ENCODE results near the gene NELL1. TPM values are rescaled to one million over a fixed set of nuclear protein-coding genes. Genes with fewer than 3 reads are reported as not detected.

NELL1 gene
- total and polyA plus RNA-seq, 2 donors (not counting 3 experiments of a cell fraction or from before 2014, with no cell fraction given) = not detected

DNA sequence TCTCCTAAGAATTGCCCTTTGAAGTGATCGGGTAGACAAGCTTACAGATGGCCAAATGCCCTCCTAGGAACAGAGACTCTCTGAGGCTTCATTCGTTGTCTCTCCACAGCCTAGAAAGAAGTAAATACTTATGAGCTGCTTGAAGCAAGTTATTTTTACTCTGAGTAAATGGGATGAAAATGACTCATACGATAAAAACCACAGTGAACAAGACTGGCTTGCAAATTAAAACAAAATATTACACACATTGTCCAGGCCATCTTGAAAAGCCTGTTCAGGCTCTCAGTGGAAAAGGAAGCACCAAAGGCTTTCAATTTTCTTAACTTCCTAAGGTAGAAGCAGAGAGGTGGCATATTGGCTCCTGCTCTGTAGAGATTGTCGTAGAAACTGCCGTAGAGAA, 294.2 kb downstream of the NELL1 start:
- Histone ChIP-seq H3K4me1 (ENCODE audit: control insufficient read depth, extremely low read depth, insufficient read depth, low read length) (no peaks in the 10 kb centered on the region), H3K36me3 (ENCODE audit: control insufficient read depth in 2 of 2, extremely low read depth in 1 of 2, insufficient read depth in 2 of 2, low read length in 2 of 2) (no peaks in the 10 kb centered on the region), H3K9ac (replicated peaks; ENCODE audit: extremely low read depth, insufficient read depth, low read length) (no peak overlapping the region), H3K79me2 (ENCODE audit: control insufficient read depth, insufficient read depth, low read length) (no peaks in the 10 kb centered on the region), H2AFZ (ENCODE audit: low read depth, low read length) (no peak overlapping the region), H3K27ac (ENCODE audit: insufficient read depth, low read depth, low read length) (no peak overlapping the region), H3K9me3 (replicated peaks; ENCODE audit: control insufficient read depth, insufficient read depth, low read length) (peaks cover 10% of the 10 kb centered on the region), H3K27me3 (ENCODE audit: control insufficient read depth in 2 of 2, insufficient read depth in 2 of 2, low read length in 2 of 2) (no peaks in the 10 kb centered on the region), H3K9me1 (replicated peaks; ENCODE audit: control insufficient read depth, extremely low read depth, insufficient read depth, low read length) (no peaks in the 10 kb centered on the region), H4K20me1 (replicated peaks; ENCODE audit: control insufficient read depth, extremely low read depth, insufficient read depth, low read length) (no peaks in the 10 kb centered on the region), H3K4me2 (ENCODE audit: insufficient read depth, low read length) (no peak overlapping the region), H3K4me3 (replicated peaks in 1 of 3; ENCODE audit: insufficient read depth in 1 of 3, low read depth in 1 of 3, low read length in 3 of 3) (no peak overlapping the region)
- ChIA-PET CTCF (no interaction called here), POLR2A (no interaction called here)
- intact Hi-C loops (cut with micrococcal nuclease) (no loop called here), dilution Hi-C loops (cut with MboI; ENCODE audit: extremely low pct_ligation_motif_present, low sequenced_read_pairs) (no loop called here)
- FAIRE-seq (no peak), DNase-seq (ENCODE audit: low read depth, low spot score) (no peak)
- no peak for TF ChIP-seq POLR2AphosphoS5 (IDR thresholded peaks at IDR 0.05; ENCODE audit: insufficient read depth, low read depth, low read length)
- no peak for TF ChIP-seq MYC (IDR thresholded peaks at IDR 0.05; ENCODE audit: low read depth, low read length)
- TF ChIP-seq FOS (IDR thresholded peaks at IDR 0.05; ENCODE audit: borderline replicate concordance, insufficient read depth, low read length) = no peak
- TF ChIP-seq GATA2 (IDR thresholded peaks at IDR 0.05; ENCODE audit: insufficient read depth, insufficient read length, low read depth, low read length) = no peak
- TF ChIP-seq, protein P1, sequence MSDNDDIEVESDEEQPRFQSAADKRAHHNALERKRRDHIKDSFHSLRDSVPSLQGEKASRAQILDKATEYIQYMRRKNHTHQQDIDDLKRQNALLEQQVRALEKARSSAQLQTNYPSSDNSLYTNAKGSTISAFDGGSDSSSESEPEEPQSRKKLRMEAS (IDR thresholded peaks at IDR 0.05; ENCODE audit: insufficient read depth, insufficient read length) = no peak
- no peak for TF ChIP-seq JUN (IDR thresholded peaks at IDR 0.05; ENCODE audit: borderline replicate concordance, insufficient read depth, insufficient read length, low read depth)
- no peak for TF ChIP-seq EZH2 (IDR thresholded peaks at IDR 0.05; ENCODE audit: borderline replicate concordance, low read depth, low read length, severe bottlenecking)
- TF ChIP-seq POLR2A (IDR thresholded peaks at IDR 0.05; ENCODE audit: low read depth, low read length) = no peak
- TF ChIP-seq, protein P2, sequence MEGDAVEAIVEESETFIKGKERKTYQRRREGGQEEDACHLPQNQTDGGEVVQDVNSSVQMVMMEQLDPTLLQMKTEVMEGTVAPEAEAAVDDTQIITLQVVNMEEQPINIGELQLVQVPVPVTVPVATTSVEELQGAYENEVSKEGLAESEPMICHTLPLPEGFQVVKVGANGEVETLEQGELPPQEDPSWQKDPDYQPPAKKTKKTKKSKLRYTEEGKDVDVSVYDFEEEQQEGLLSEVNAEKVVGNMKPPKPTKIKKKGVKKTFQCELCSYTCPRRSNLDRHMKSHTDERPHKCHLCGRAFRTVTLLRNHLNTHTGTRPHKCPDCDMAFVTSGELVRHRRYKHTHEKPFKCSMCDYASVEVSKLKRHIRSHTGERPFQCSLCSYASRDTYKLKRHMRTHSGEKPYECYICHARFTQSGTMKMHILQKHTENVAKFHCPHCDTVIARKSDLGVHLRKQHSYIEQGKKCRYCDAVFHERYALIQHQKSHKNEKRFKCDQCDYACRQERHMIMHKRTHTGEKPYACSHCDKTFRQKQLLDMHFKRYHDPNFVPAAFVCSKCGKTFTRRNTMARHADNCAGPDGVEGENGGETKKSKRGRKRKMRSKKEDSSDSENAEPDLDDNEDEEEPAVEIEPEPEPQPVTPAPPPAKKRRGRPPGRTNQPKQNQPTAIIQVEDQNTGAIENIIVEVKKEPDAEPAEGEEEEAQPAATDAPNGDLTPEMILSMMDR (IDR thresholded peaks at IDR 0.05; ENCODE audit: extremely low read depth in 1 of 2, insufficient read depth in 1 of 2, low read depth in 1 of 2, low read length in 2 of 2) = no peak
- BruUV-seq (replicated peaks) = no TSS peak

All from endothelial cell of umbilical vein (primary cell).